ENCODE results near the gene PAK4.

DNA sequence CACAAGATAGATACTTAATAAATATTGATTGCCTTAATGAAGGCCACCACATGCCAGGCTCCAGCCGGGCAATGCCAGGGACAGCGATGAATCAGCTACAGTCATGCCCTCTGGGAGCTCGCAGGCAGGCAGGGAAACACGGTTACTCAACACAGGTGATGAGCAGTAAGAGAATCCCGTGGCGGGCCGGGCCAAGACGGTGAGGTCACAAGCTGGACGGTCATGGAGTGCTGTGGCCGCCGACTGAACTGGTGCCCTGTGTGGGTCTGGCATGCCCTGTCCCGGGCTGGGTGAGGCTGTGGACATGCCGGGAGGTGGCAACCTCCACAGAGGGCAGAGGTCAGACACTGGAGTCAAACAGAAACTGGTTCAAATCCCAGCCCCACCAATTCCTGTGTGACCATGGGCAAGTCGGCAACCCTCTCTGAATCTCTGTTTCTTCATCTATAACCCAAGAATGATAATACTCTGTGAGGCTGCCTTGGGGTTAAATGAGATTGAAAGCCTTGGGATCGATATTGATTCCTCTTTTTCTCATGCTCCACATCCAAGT is 13.2 kb upstream of the PAK4 start:
- TF ChIP-seq YY1 (IDR thresholded peaks at IDR 0.05; ENCODE audit: insufficient read depth, insufficient read length) (no peak), ZNF274 (IDR thresholded peaks at IDR 0.05; ENCODE audit: low read depth, low read length) (no peak), SUZ12 (IDR thresholded peaks at IDR 0.05; ENCODE audit: extremely low read depth, insufficient read depth, insufficient read length) (no peak)
